ENCODE data around the gene CCL17. TPM values are rescaled to one million over a fixed set of nuclear protein-coding genes. Genes with fewer than 3 reads are reported as not detected.

CCL17 gene
- not detected for total RNA-seq
- polyA plus RNA-seq (ENCODE audit: insufficient read length in 2 of 2), result not detected
- long read RNA-seq, donor 1, result 0 reads
- long read RNA-seq, donor 2, partial matches to known transcripts, result 6 of 6 reads
- long read RNA-seq, donor 2, other reads (novel, unspliced or antisense), result 0 of 6 reads
- long read RNA-seq, donor 3, result 0 reads
- long read RNA-seq, donor 4, result 0 reads

DNA sequence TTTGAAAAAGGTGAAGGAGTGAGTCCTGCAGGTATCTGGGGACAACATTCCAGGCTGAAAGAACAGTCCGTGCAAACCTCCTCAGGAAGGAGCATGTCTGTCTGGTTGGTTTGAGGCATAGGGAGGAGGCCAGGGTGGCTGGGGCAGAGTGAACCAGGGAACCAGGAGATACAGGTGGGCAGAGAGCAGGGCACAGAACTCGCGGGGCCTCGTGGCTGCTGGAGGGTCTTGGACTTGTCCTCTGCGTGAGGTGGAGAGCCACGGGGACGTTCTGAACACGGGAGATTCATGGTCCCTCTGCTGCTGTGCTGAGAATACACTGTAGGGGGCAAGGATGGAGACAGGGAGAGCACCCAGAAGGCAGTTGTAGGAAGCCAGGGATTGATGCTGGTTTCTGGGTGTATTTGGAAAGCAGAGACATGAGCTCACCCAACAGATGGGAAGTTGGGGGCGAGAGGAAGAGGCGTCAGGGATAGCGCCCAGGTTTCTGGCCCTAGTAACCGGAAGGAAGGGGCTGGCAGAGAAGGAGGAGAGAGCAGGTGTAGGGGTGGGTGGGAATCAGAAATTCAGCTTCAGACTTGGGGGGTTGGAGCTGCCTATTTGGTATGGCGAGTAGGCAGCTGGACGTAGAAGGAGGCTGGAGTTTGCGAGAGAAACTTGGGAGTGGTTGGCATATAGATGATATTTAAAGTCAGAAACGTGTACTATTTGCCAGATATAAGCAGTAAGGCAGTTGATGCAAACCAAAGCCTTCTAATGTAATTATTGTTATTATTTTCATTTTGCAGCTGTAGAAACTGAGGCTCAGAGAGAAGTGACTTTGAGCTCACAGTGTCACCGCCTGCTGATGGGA lies at the start of gene CCL17:
Gene CCL17, plus strand, starts transcription at position 803 of the 853 bp plus-strand sequence. CDS start 9,166 bp downstream, outside the sequence.
- H3K4me3 ChIP-seq (ENCODE audit: low read depth, low read length), result no peak within 1 kb of the TSS
- no peaks in the 10 kb centered on the region for H3K36me3 ChIP-seq (ENCODE audit: control insufficient read depth, insufficient read depth, low read length)
- 80% methylated on average over 15 of the region's 17 CpGs for WGBS (ENCODE audit: insufficient coverage)
- no peaks in the 10 kb centered on the region for H3K27me3 ChIP-seq (ENCODE audit: control insufficient read depth, insufficient read depth, low read length)
- no peak within 1 kb of the TSS for H3K27ac ChIP-seq (ENCODE audit: low read depth, low read length)
- no peak for DNase-seq (ENCODE audit: low read depth in 4 of 6, low spot score in 6 of 6)
- no peaks in the 10 kb centered on the region for H3K9me3 ChIP-seq (ENCODE audit: control insufficient read depth, insufficient read depth, low read length)
- H3K4me1 ChIP-seq (ENCODE audit: control insufficient read depth, insufficient read depth, low read length), result no peaks in the 10 kb centered on the region

DNA sequence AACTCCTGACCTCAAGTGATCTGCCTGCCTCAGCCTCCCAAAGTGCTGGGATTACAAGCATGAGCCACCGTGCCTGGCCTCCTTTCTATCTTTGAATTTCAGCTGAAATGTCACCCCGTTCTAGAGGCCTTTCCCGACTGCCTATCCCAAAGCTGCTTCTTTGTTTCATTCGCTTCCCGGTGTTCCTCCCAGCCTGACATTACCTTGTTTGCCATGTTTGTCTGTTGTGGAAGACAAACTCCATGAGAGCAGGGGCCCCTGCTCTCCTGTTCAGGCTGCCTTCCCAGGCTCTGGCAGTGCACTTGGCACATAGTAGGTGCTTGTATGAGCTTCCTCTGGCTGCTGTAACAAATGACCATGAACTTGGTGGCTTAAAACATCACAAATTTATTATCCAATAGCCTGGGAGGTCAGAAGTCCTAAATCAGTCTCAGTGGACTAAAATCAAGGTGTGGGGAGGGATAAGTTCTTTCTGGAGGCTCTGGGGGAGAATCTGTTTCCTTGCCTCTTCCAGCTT lies 48.6 kb upstream of the CCL17 start:
- DNase-seq (ENCODE audit: low read depth in 4 of 6, low spot score in 6 of 6), result no peak
- Histone ChIP-seq H3K9me3 (ENCODE audit: control insufficient read depth, insufficient read depth, low read length) (no peaks in the 10 kb centered on the region), H3K36me3 (ENCODE audit: control insufficient read depth, insufficient read depth, low read length) (no peaks in the 10 kb centered on the region), H3K27ac (ENCODE audit: low read depth, low read length) (no peak overlapping the region), H3K4me3 (ENCODE audit: low read depth, low read length) (no peak overlapping the region), H3K4me1 (ENCODE audit: control insufficient read depth, insufficient read depth, low read length) (no peaks in the 10 kb centered on the region), H3K27me3 (ENCODE audit: control insufficient read depth, insufficient read depth, low read length) (no peaks in the 10 kb centered on the region)
- 82% methylated on average over 5 of the region's 5 CpGs for WGBS (ENCODE audit: insufficient coverage)

DNA sequence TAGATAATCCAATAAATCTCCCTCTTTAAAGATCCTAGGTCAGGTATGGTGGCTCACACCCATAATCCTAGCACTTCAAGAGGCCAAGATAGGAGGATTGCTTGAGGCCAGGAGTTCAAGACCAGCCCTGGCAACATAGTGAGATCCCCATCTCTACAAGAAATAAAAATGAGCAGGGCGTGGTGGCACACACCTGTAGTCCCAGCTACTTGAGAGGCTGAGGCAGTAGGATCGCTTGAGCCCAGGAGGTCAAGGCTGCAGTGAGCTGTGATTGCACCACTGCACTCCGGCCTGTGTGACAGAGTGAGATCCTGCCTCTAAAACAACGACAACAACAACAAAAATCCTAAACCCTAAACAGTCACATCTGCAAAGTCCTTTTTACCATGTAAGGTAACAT lies 48.0 kb upstream of the CCL17 start:
- 95% methylated on average over 2 of the region's 4 CpGs for WGBS (ENCODE audit: insufficient coverage)
- Histone ChIP-seq H3K4me1 (ENCODE audit: control insufficient read depth, insufficient read depth, low read length) (no peaks in the 10 kb centered on the region), H3K27ac (ENCODE audit: low read depth, low read length) (no peak overlapping the region), H3K4me3 (ENCODE audit: low read depth, low read length) (no peak overlapping the region), H3K9me3 (ENCODE audit: control insufficient read depth, insufficient read depth, low read length) (no peaks in the 10 kb centered on the region), H3K36me3 (ENCODE audit: control insufficient read depth, insufficient read depth, low read length) (no peaks in the 10 kb centered on the region), H3K27me3 (ENCODE audit: control insufficient read depth, insufficient read depth, low read length) (no peaks in the 10 kb centered on the region)
- no peak for DNase-seq (ENCODE audit: low read depth in 4 of 6, low spot score in 6 of 6)

DNA sequence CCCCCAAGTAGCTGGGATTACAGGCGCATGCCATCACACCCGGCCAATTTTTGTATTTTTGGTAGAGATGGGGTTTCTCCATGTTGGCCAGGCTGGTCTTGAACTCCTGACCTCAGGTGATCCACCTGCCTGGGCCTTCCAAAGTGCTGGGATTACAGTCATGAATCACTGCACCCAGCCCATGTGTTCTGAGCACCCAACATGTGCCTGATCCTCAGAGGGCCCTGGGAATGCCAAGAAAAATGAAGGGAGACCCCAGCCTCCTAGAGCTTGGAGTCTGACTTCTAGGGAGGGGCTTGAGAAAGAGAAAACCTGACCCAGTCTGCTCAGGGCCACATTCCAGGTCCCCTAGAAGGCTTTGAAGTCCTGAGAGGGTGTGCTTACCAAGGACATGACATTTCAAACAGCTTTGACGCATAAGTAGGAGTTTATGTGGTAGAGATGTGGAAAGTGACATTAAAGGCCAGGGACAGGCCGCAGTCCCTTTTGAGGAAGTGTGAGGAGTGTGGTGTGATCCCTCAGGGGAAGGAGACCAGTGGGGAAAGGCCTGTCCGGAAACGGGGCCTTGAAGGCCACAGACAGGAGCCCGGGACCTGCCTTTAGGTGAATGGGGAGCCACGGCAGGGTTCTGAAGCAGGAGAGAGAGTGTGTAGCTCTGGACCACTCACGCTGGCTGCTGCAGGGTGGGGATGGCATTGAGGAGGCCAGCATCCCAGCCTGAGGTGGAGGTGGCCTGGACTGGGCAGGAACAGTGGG lies 47.1 kb upstream of the CCL17 start:
- no peaks in the 10 kb centered on the region for H3K27me3 ChIP-seq (ENCODE audit: control insufficient read depth, insufficient read depth, low read length)
- H3K4me1 ChIP-seq (ENCODE audit: control insufficient read depth, insufficient read depth, low read length), result no peaks in the 10 kb centered on the region
- H3K4me3 ChIP-seq (ENCODE audit: low read depth, low read length), result no peak overlapping the region
- H3K27ac ChIP-seq (ENCODE audit: low read depth, low read length), result no peak overlapping the region
- 89% methylated on average over 7 of the region's 9 CpGs for WGBS (ENCODE audit: insufficient coverage)
- DNase-seq (ENCODE audit: low read depth in 4 of 6, low spot score in 6 of 6), result no peak
- H3K36me3 ChIP-seq (ENCODE audit: control insufficient read depth, insufficient read depth, low read length), result no peaks in the 10 kb centered on the region
- H3K9me3 ChIP-seq (ENCODE audit: control insufficient read depth, insufficient read depth, low read length), result no peaks in the 10 kb centered on the region

DNA sequence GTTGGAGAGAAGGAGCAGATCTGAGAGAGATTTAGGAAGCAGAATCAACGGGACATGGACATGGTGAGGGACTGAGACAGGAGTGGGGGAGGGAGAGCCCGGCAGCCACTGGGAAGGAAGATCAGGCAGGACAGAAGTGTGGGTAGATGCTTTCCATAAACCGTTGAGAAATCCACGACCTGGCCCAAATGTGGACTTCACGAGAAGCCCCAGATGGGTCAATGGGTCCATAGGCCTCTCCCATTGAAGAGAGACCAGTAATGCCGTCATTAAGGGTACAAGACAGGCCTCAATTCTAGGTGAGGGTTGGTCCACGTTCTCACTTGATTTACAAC lies 46.5 kb upstream of the CCL17 start:
- DNase-seq (ENCODE audit: low read depth in 4 of 6, low spot score in 6 of 6), result no peak
- Histone ChIP-seq H3K36me3 (ENCODE audit: control insufficient read depth, insufficient read depth, low read length) (no peaks in the 10 kb centered on the region), H3K27ac (ENCODE audit: low read depth, low read length) (no peak overlapping the region), H3K4me3 (ENCODE audit: low read depth, low read length) (no peak overlapping the region), H3K9me3 (ENCODE audit: control insufficient read depth, insufficient read depth, low read length) (no peaks in the 10 kb centered on the region), H3K27me3 (ENCODE audit: control insufficient read depth, insufficient read depth, low read length) (no peaks in the 10 kb centered on the region), H3K4me1 (ENCODE audit: control insufficient read depth, insufficient read depth, low read length) (no peaks in the 10 kb centered on the region)
- WGBS (ENCODE audit: insufficient coverage), result 79% methylated on average over 7 of the region's 7 CpGs

DNA sequence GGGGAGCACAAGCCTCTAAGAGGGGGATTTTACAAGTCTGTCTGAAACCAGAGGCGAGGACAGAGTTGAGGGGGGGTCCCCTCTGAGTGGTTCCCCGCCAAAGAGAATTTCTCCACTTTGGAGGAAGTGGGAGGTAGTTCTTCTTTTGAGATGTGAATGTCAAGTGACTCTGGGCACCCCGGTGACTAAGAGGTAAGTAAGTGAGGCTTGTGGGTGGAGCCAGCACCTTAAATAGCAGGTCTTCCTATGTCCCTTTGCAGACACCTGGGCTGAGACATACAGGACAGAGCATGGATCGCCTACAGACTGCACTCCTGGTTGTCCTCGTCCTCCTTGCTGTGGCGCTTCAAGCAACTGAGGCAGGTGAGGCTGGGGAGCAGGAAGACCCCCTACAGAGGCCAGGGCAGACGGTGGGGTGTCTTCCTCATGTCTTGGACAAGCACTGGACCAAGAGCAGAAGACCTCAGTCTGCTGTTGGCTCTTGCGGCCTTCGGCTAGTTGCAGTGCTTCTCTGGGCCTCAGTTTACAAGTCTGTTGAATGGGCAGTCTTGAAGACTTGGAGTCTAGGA lies 46.0 kb upstream of the CCL17 start, which contains the start of gene CCL22:
Gene CCL22, plus strand, starts transcription at position 257 of the 569 bp plus-strand sequence. Its CDS starts 34 bp downstream, at position 291.
- no peaks in the 10 kb centered on the region for H3K27me3 ChIP-seq (ENCODE audit: control insufficient read depth, insufficient read depth, low read length)

DNA sequence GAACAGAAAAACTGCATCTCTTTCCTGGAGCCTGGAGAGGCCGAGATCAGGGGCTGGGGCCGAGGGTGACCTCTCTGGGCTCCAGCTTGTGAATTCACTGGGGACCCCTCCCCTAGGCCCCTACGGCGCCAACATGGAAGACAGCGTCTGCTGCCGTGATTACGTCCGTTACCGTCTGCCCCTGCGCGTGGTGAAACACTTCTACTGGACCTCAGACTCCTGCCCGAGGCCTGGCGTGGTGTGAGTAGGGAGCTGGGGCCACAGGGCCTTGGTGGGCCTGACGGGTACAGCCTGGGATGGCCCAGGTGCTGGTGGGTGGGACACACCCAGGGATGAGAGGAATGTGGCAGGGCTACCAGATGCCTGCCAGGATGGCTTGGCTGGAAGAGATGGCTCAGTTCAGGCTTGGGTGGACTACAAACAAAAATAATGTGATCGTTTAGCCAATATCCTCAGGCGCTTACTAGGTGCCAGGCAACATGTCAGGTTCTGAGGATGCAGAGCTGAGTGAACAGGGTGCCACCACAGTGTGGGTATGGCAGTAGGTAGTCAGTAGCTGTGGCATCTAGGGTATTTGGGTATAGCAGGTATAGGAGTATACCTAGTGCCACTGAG lies 44.1 kb upstream of the CCL17 start:
- H3K4me3 ChIP-seq (ENCODE audit: low read depth, low read length), result no peak overlapping the region
- H3K36me3 ChIP-seq (ENCODE audit: control insufficient read depth, insufficient read depth, low read length), result no peaks in the 10 kb centered on the region
- 94% methylated on average over 16 of the region's 16 CpGs for WGBS (ENCODE audit: insufficient coverage)
- no peaks in the 10 kb centered on the region for H3K4me1 ChIP-seq (ENCODE audit: control insufficient read depth, insufficient read depth, low read length)
- H3K27me3 ChIP-seq (ENCODE audit: control insufficient read depth, insufficient read depth, low read length), result no peaks in the 10 kb centered on the region
- no peaks in the 10 kb centered on the region for H3K9me3 ChIP-seq (ENCODE audit: control insufficient read depth, insufficient read depth, low read length)
- no peak overlapping the region for H3K27ac ChIP-seq (ENCODE audit: low read depth, low read length)
- DNase-seq (ENCODE audit: low read depth in 4 of 6, low spot score in 6 of 6), result no peak

More for the DNA sequence above, 46.0 kb upstream of the CCL17 start, which contains the start of gene CCL22:
- no peak for DNase-seq (ENCODE audit: low read depth in 4 of 6, low spot score in 6 of 6)
- Histone ChIP-seq H3K9me3 (ENCODE audit: control insufficient read depth, insufficient read depth, low read length) (no peaks in the 10 kb centered on the region), H3K36me3 (ENCODE audit: control insufficient read depth, insufficient read depth, low read length) (no peaks in the 10 kb centered on the region), H3K4me3 (ENCODE audit: low read depth, low read length) (no peak within 1 kb of the TSS), H3K27ac (ENCODE audit: low read depth, low read length) (no peak within 1 kb of the TSS), H3K4me1 (ENCODE audit: control insufficient read depth, insufficient read depth, low read length) (no peaks in the 10 kb centered on the region)
- WGBS (ENCODE audit: insufficient coverage), result 86% methylated on average over 9 of the region's 9 CpGs

DNA sequence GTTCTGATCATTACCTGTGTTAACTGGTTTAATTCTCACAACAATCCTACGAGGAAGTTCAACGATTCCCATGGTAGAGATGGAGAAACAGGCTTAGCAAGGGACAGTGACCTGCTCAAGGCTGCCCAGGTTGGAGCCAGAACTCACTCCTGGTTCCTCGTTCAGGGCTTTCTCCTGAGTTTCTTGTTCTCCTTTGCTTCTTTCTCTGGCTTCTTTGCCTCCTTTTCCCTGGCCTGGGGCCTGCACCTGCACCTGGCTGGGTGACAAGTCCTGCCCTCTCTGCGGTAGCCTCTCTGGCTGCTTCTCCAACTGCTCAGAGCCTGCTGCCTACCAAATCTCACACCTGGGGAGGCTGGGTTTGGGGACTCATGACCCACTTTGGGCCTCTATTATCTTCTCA lies 43.2 kb upstream of the CCL17 start:
- 76% methylated on average over 4 of the region's 4 CpGs for WGBS (ENCODE audit: insufficient coverage)
- Histone ChIP-seq H3K4me1 (ENCODE audit: control insufficient read depth, insufficient read depth, low read length) (no peaks in the 10 kb centered on the region), H3K4me3 (ENCODE audit: low read depth, low read length) (no peak overlapping the region), H3K27me3 (ENCODE audit: control insufficient read depth, insufficient read depth, low read length) (no peaks in the 10 kb centered on the region), H3K36me3 (ENCODE audit: control insufficient read depth, insufficient read depth, low read length) (no peaks in the 10 kb centered on the region), H3K9me3 (ENCODE audit: control insufficient read depth, insufficient read depth, low read length) (no peaks in the 10 kb centered on the region), H3K27ac (ENCODE audit: low read depth, low read length) (no peak overlapping the region)
- no peak for DNase-seq (ENCODE audit: low read depth in 4 of 6, low spot score in 6 of 6)

DNA sequence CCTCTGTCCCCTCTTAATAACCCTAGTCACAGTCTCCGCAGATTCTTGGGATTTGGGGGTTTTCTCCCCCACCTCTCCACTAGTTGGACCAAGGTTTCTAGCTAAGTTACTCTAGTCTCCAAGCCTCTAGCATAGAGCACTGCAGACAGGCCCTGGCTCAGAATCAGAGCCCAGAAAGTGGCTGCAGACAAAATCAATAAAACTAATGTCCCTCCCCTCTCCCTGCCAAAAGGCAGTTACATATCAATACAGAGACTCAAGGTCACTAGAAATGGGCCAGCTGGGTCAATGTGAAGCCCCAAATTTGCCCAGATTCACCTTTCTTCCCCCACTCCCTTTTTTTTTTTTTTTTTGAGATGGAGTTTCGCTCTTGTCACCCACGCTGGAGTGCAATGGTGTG lies 40.4 kb upstream of the CCL17 start:
- Histone ChIP-seq H3K27me3 (ENCODE audit: control insufficient read depth, insufficient read depth, low read length) (no peaks in the 10 kb centered on the region), H3K4me1 (ENCODE audit: control insufficient read depth, insufficient read depth, low read length) (peaks cover 4% of the 10 kb centered on the region), H3K27ac (ENCODE audit: low read depth, low read length) (no peak overlapping the region), H3K4me3 (ENCODE audit: low read depth, low read length) (no peak overlapping the region), H3K9me3 (ENCODE audit: control insufficient read depth, insufficient read depth, low read length) (no peaks in the 10 kb centered on the region), H3K36me3 (ENCODE audit: control insufficient read depth, insufficient read depth, low read length) (no peaks in the 10 kb centered on the region)
- WGBS (ENCODE audit: insufficient coverage), result 100% methylated on average over 1 of the region's 3 CpGs
- DNase-seq (ENCODE audit: low read depth in 4 of 6, low spot score in 6 of 6), result no peak

Data from spinal cord (tissue), 10 donors.